Upper lobe of left lung (tissue), 4 donors: Measurements from ENCODE around the gene THRA.

Source experiments
- CTCF ChIP-seq, 6 experiments: fragments of 450-650 bp in 4 of 6; fragments of 200-600 bp in 2 of 6; sonication (generic) in 2 of 6; IDR thresholded peaks; one replicate each; pipeline ENCODE4 v1.5.1; 2016 to 2019; ENCODE audit warnings: antibody characterized with exemption in 6 of 6
- EP300 ChIP-seq, 4 donors: sonication (generic); formaldehyde crosslinking; IDR thresholded peaks; one replicate each; pipeline ENCODE4 v1.5.1; 2017; ENCODE audit warnings: antibody characterized with exemption in 4 of 4, control low read depth in 2 of 4
- POLR2A ChIP-seq, 4 donors: fragments of 450-650 bp; IDR thresholded peaks; one replicate each; pipeline ENCODE4 v1.5.1; 2016 to 2017; ENCODE audit warnings: antibody characterized with exemption in 4 of 4, mild to moderate bottlenecking in 2 of 4

DNA sequence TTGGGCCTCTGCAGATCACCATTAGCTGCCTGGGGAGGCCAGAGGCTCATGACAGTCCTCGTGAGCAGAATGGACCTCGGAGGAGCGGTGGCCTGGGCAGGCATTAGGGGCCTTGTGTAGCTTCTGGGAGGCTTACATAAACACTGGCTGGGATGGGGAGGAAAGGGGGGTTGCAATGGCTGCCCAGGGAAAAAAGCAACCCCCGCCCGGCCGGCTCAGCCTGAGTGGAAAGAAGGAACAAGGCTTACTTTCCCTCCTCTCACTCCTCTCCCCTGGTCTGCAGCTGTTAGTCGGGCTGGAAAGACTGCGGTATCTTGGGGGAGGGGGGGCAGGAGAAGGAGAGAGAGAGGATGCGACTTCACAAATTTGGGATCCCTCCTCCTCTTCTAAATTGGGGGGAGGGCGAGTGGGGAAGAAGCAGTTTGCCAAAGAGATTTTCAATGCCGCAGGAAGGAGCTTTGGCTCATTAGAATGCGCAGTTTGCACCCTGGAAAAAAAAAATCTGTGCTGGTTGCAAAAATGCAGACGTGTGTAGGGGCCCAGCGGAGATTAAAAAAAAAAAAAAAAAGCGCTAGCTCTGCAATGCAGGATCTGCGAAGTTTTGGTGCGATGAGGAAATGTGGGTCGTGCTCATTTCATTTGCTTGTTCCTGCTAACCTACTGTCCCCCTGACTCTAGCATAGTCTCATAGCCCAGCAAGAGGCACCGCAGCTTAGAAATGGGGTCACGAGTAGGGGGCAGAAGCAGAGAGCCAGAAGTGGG, 44.2 kb downstream of the THRA start:
- TF ChIP-seq CTCF (IDR thresholded peaks at IDR 0.05) = no peak
- TF ChIP-seq POLR2A (IDR thresholded peaks at IDR 0.05) = no peak
- TF ChIP-seq EP300 (IDR thresholded peaks at IDR 0.05) = no peak
